Anterior cingulate cortex (tissue), 58 donors: ENCODE results near the gene TRPM2.

ENCODE experiments used
- DNase-seq, 58 donors: peaks; one replicate each; lab custom pipeline; 2025; lab: John Stamatoyannopoulos, UW

TRPM2 gene

GRCh38 chr21:44424608-44425306 lies 71.3 kb downstream of the TRPM2 start:
- no peak for DNase-seq

- DNase-seq, result no peak
These were observed 72.0 kb downstream of the TRPM2 start for GRCh38 chr21:44425307-44425894.

- no peak for DNase-seq
These were observed 72.7 kb downstream of the TRPM2 start for GRCh38 chr21:44425895-44426662.

- no peak for DNase-seq
These were observed 73.3 kb downstream of the TRPM2 start for GRCh38 chr21:44426663-44427191.

DNA sequence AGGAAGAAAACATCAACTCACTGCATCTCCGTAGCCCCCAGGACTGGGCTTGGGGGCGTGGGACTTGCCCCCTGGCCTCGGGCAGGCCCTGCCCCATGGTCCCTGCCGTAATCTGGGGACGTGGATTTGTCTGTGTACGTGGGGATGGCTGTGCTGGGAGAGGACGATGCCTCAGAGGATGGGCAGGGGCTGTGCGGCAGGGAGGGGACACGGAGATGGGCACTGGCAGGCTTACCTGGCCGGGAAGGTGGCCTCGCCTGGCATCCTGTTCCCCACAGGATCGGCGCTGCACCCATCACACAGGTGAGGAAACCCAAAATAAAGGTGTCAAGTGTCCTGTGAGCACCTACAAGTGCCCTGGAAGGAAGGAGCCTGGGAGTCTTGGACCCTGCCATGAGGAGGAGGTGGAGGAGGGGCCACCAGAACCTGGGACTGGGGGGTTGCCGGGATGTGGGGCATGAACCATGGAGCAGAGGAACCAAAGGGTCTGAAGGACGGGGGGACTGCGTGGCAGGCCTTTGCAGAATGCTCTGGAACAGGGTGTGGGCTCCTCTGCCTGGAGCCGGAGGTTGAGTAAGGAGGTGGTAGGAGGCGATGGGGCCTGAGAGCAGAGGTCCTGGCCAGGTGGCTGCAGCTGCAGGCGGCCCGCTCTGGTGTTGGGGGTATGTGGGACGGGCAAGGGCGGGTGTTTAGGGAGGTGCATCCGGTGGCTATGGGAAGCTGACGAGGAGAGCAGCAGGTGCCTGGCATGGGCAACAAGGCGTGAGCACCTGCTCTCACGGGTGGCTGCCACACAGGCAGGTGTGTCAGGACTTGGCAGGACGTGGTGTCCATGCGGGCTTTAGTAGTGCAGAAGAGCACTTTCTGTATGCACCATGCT lies 74.1 kb downstream of the TRPM2 start:
- no peak for DNase-seq

DNA sequence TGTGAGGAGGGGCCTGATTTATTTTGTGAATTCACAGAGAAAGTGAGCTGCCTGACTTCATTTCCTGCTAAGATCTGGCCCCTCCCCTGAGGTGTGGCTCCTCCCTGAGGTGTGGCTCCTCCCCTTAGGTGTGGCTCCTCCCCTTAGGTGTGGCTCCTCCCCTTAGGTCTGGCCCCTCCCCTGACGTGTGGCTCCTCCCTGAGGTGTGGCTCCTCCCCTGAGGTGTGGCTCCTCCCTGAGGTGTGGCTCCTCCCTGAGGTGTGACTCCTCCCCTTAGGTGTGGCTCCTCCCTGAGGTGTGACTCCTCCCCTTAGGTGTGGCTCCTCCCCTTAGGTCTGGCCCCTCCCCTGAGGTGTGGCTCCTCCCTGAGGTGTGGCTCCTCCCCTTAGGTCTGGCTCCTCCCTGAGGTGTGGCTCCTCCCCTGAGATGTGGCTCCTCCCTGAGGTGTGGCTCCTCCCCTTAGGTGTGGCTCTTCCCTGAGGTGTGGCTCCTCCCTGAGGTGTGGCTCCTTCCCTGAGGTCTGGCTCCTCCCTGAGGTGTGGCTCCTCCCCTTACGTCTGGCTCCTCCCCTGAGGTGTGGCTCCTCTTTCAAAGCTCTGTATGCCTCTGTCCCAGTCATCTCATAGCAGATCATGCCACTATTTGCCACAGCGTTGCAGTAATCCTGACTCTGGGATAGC lies 75.0 kb downstream of the TRPM2 start:
- DNase-seq, result no peak

- no peak for DNase-seq
These were observed 76.5 kb downstream of the TRPM2 start for GRCh38 chr21:44429894-44430293.

- DNase-seq, result no peak
These were observed 77.9 kb downstream of the TRPM2 start for GRCh38 chr21:44431300-44431699.

GRCh38 chr21:44432841-44433790 lies 79.7 kb downstream of the TRPM2 start:
- DNase-seq, result no peak

GRCh38 chr21:44433791-44434567 lies 80.6 kb downstream of the TRPM2 start:
- no peak for DNase-seq

DNA sequence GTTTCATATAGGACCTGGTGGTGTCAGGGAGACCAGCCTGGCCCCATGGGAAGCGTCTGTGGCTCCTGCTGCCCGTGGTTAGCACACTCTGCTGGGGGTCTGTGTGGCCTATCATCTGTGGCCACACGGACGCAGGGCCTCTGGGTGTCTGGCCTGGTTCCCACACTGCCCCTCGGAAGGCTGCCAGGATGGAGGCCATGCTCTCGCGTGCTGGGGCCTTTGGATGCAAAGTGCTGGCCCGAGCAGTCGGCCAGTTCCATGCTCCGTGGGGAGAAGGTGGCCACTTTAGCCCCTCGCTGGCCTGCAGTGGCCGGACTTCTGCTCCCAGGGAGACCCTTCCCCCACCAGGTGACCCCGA lies 81.1 kb downstream of the TRPM2 start:
- DNase-seq, result no peak

- DNase-seq, result no peak
These were observed 81.7 kb downstream of the TRPM2 start for GRCh38 chr21:44434936-44435635.

DNA sequence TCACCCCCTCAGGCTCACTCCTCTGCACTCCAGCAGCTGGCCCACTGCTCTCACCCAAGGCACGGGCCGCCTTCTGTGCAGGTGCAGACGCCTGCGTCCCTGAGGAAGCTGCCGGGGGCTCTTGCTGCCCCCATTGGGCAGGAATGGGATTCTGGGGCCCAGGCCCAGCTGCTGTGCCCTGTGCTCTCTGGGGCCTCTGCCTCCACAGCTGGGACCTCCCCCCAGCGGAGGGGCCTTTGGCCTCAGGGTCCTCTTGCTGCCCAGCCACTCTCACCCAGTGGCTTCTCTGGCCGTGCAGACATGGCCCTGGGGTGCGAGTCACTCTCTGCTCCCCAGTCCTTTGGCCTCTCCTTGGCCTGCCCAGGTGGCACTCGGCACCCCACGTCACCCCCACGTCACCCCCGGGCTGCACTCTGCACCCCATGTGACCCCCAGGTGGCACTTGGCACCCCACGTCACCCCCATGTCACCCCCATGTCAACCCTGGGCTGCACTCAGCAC lies 82.7 kb downstream of the TRPM2 start:
- no peak for DNase-seq

- DNase-seq, result no peak
These were observed 83.5 kb downstream of the TRPM2 start for GRCh38 chr21:44436958-44437357.

GRCh38 chr21:44437371-44437695 lies 83.9 kb downstream of the TRPM2 start:
- no peak for DNase-seq

GRCh38 chr21:44437696-44438431 lies 84.4 kb downstream of the TRPM2 start:
- no peak for DNase-seq
